ENCODE data around the gene ZNF519. TPM values are rescaled to one million over a fixed set of nuclear protein-coding genes. Genes with fewer than 3 reads are reported as not detected.

The ZNF519 gene
- total and polyA plus RNA-seq, 2 of the 8 experiments (the other 6 are each of a cell fraction or from before 2014, with no cell fraction given): 24.0 to 38.6 TPM

GRCh38 chr18:14179306-14179705 lies 47.1 kb upstream of the ZNF519 start:
- no peak for FAIRE-seq
- TF ChIP-seq BACH1 (IDR thresholded peaks at IDR 0.05; ENCODE audit: low read length) (no peak), CHD2 (IDR thresholded peaks at IDR 0.05; ENCODE audit: low read length) (no peak), GABPA (IDR thresholded peaks at IDR 0.05; ENCODE audit: borderline replicate concordance, insufficient read depth, low read length) (no peak), SIN3A (conservative IDR thresholded peaks at IDR 0.05 in 1 of 2, IDR thresholded peaks at IDR 0.05 in 1 of 2; ENCODE audit: low read depth in 1 of 2, low read length in 2 of 2) (no peak), SP1 (IDR thresholded peaks at IDR 0.05; ENCODE audit: low read depth, low read length) (no peak)
- H3K9ac ChIP-seq (replicated peaks in 1 of 4; ENCODE audit: extremely low read depth in 1 of 4, low read depth in 3 of 4, low read length in 3 of 4): no peak overlapping the region
- no peak overlapping the region for H3K4me3 ChIP-seq (ENCODE audit: extremely low read depth in 1 of 4, insufficient read depth in 2 of 4, low read depth in 3 of 4, low read length in 4 of 4)
- H3K27ac ChIP-seq (ENCODE audit: low read depth, low read length): no peak overlapping the region
- POLR2A ChIA-PET (ENCODE audit: partially characterized antibody): no interaction called here
- H4K5ac ChIP-seq (ENCODE audit: insufficient read length, low read depth, low read length): no peak overlapping the region
- H4K8ac ChIP-seq (ENCODE audit: extremely low read depth, insufficient read depth, low read length): no peak overlapping the region
- H2BK15ac ChIP-seq (ENCODE audit: low read length): no peak overlapping the region
- H3K27me3 ChIP-seq (replicated peaks in 1 of 4; ENCODE audit: control insufficient read depth in 3 of 4, extremely low read depth in 1 of 4, insufficient read depth in 3 of 4, low read length in 3 of 4): no peaks in the 10 kb centered on the region
- H3K36me3 ChIP-seq (ENCODE audit: control insufficient read depth in 2 of 4, insufficient read depth in 4 of 4, low read length in 3 of 4): no peaks in the 10 kb centered on the region
- WGBS, 2 experiments (ENCODE audit: extremely low coverage in 1 of 2, insufficient coverage in 1 of 2, insufficient read length in 1 of 2, insufficient replicate concordance in 2 of 2, low coverage in 1 of 2, low lambda C conversion rate in 2 of 2, missing lambda C conversion rate in 1 of 2): 88% methylated on average over 10 of the region's 28 CpGs; no CpG with 5 or more reads in 1 of the 2 experiments
- H3K4ac ChIP-seq (replicated peaks; ENCODE audit: insufficient read length, low read depth, low read length): no peak overlapping the region
- no peak overlapping the region for H3K18ac ChIP-seq (ENCODE audit: extremely low read depth, low read length)
- no peak overlapping the region for H2AK5ac ChIP-seq (ENCODE audit: low read depth, low read length)
- H3K23ac ChIP-seq (ENCODE audit: insufficient read length): no peak overlapping the region
- H3K14ac ChIP-seq (ENCODE audit: insufficient read length): no peak overlapping the region
- H3K4me2 ChIP-seq (ENCODE audit: insufficient read depth in 1 of 2, low read depth in 2 of 2, low read length in 2 of 2): no peak overlapping the region
- H3K4me1 ChIP-seq (replicated peaks in 1 of 4; ENCODE audit: control insufficient read depth in 3 of 4, insufficient read depth in 4 of 4, low read length in 3 of 4): no peaks in the 10 kb centered on the region
- H3K56ac ChIP-seq (replicated peaks; ENCODE audit: insufficient read length, low read depth, low read length): no peak overlapping the region
- no peak for DNase-seq (ENCODE audit: low read depth in 1 of 2, low spot score in 2 of 2)
- H4K91ac ChIP-seq (replicated peaks; ENCODE audit: insufficient read length, low read length): no peak overlapping the region
- H2BK20ac ChIP-seq (ENCODE audit: low read length): no peak overlapping the region
- no peaks in the 10 kb centered on the region for H3K79me2 ChIP-seq (ENCODE audit: control insufficient read depth in 1 of 2, insufficient read depth in 2 of 2, low read length in 2 of 2)
- no peak overlapping the region for H2AFZ ChIP-seq (ENCODE audit: low read length)
- H4K20me1 ChIP-seq (replicated peaks in 1 of 2; ENCODE audit: control insufficient read depth in 1 of 2, insufficient read depth in 2 of 2, low read length in 2 of 2): no peaks in the 10 kb centered on the region
- H2BK12ac ChIP-seq (ENCODE audit: low read depth, low read length): no peak overlapping the region
- CTCF ChIA-PET (ENCODE audit: partially characterized antibody): no interaction called here
- H3K9me3 ChIP-seq (ENCODE audit: insufficient read depth in 2 of 2, low read depth in 1 of 2, low read length in 1 of 2): peaks cover 0 to 41% of the 10 kb centered on the region in 2 experiments; a peak in 3 of 4 replicates
- H2BK120ac ChIP-seq (replicated peaks; ENCODE audit: low read depth, low read length): no peak overlapping the region
- no peaks in the 10 kb centered on the region for H3K79me1 ChIP-seq (ENCODE audit: low read depth, low read length)
- H3K23me2 ChIP-seq (ENCODE audit: low read depth, low read length): no peaks in the 10 kb centered on the region
- H2BK5ac ChIP-seq (ENCODE audit: low read depth, low read length): no peak overlapping the region

Measured in H1 (cell line).